ENCODE results near the gene PSMB7. TPM values are rescaled to one million over a fixed set of nuclear protein-coding genes. Genes with fewer than 3 reads are reported as not detected.
A peak's percentile ranks its signal among the peaks of the same experiment; 100 is the strongest.

PSMB7 gene
- total and polyA plus RNA-seq, 11 donors = 149 to 281 (median 176) TPM

DNA sequence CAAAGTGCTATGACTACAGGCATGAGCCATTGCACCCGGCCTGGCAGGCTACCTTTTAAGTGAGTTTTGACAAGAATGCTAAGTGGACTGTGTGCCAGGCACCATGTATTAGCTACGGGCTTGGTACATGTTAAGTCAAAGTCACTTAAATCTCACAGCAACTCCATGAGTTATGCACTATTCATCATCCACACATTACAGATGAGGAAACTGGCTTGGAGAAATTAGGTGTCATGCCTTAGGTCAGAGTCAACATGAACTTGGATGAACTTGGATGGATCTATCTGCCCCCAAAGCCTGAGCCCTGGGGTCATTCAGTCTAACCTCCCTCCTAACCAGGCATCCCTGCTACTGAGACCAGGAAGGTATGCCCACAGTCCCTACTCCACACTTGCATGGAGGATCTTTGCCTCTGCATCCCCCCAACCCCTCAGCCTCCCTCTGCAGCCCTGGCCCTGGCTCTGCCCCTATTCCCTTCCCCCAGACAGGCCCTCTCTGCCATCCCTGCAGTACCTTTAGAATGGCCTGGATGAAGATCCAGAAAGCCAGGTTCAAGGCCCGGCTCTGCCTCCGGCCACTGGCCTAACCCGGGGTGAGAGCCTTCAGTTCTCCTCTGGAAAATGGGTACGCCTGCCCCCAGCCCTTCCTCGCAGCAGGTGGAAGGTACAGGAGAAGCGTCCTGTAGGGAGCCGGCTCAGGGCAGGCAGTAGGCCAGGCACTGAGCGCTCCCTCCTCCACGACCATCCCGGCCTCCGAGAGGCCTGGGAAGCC is 34.3 kb upstream of the PSMB7 start:
- ATAC-seq = no peak
- H3K36me3 ChIP-seq = no peaks in the 10 kb centered on the region
- H3K27ac ChIP-seq = no peak overlapping the region
- H3K27me3 ChIP-seq = peaks cover 6 to 55% (median 35%) of the 10 kb centered on the region in 9 donors
- DNase-seq = no peak
- TF ChIP-seq, protein P1, sequence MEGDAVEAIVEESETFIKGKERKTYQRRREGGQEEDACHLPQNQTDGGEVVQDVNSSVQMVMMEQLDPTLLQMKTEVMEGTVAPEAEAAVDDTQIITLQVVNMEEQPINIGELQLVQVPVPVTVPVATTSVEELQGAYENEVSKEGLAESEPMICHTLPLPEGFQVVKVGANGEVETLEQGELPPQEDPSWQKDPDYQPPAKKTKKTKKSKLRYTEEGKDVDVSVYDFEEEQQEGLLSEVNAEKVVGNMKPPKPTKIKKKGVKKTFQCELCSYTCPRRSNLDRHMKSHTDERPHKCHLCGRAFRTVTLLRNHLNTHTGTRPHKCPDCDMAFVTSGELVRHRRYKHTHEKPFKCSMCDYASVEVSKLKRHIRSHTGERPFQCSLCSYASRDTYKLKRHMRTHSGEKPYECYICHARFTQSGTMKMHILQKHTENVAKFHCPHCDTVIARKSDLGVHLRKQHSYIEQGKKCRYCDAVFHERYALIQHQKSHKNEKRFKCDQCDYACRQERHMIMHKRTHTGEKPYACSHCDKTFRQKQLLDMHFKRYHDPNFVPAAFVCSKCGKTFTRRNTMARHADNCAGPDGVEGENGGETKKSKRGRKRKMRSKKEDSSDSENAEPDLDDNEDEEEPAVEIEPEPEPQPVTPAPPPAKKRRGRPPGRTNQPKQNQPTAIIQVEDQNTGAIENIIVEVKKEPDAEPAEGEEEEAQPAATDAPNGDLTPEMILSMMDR (IDR thresholded peaks at IDR 0.05) = no peak
- TF ChIP-seq POLR2A (IDR thresholded peaks at IDR 0.05) = no peak
- whole genome bisulfite sequencing, 4 donors = 82 to 85% (median 82%) methylated on average over 13 of the region's 13 CpGs
- no peaks in the 10 kb centered on the region for H3K9me3 ChIP-seq
- intact Hi-C loops (cut with DNase I) = no loop called here
- H3K4me1 ChIP-seq = peaks cover 0 to 28% (median 4%) of the 10 kb centered on the region in 12 donors
- no peak overlapping the region for H3K4me3 ChIP-seq

DNA sequence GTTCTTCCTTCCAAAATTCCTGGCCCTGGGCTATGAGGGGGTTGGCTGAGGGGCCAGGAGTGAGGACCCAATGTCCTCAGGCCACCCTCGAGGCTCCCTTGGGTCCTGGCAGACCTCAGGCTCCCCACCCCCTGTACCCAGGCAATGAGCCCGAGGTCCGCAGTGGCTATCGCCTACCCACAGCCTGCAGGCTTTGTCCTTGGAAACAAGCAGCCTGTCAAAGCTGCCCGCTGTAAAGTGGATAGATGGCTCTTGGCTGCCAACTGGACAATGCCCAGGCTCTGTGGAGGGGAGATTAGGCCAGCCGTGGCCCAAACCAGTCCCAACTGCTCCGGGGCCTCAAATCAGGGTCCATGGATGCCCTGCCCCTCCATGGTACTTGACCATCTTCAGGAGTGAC is 32.8 kb upstream of the PSMB7 start:
- WGBS, 4 donors = 35 to 57% (median 47%) methylated on average over 6 to 7 of the region's 7 CpGs
- no peaks in the 10 kb centered on the region for H3K36me3 ChIP-seq
- TF ChIP-seq POLR2A (IDR thresholded peaks at IDR 0.05) = no peak
- TF ChIP-seq, protein P1 (IDR thresholded peaks at IDR 0.05) = no peak
- H3K4me1 ChIP-seq = peaks cover 0 to 22% (median 4%) of the 10 kb centered on the region in 12 donors
- ATAC-seq (peak; percentile 97 to 99 (median 98)), DNase-seq (peak; percentile 72 to 88 (median 79))
- H3K9me3 ChIP-seq = no peaks in the 10 kb centered on the region
- peaks cover 6 to 44% (median 23%) of the 10 kb centered on the region in 9 donors for H3K27me3 ChIP-seq
- intact Hi-C loops (cut with DNase I) = no loop called here
- H3K27ac ChIP-seq = peak overlapping the region in 6 of 12 donors; percentile 14 to 65 (median 57)
- no peak overlapping the region for H3K4me3 ChIP-seq

DNA sequence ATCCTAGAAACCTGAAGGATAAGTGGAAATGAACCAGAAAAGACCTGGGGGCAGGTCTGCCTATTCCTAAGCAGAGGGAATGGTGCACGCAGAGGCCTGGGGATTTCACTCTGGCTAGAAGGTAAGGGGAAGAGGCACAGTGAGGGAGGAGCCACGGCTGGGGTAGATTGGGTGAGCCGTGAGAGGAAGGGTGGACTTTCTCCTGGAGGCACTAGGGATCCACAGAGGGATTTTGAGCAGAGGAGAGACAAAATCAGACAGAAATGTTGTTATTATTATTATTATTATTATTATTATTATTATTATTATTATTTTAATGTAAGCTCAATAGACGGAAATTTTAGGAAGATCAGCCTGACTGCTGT is 32.0 kb upstream of the PSMB7 start:
- DNase-seq (no peak), ATAC-seq (no peak)
- intact Hi-C loops (cut with DNase I) = no loop called here
- no peak overlapping the region for H3K27ac ChIP-seq
- H3K4me1 ChIP-seq = peaks cover 0 to 20% (median 4%) of the 10 kb centered on the region in 12 donors
- H3K4me3 ChIP-seq = no peak overlapping the region
- H3K36me3 ChIP-seq = no peaks in the 10 kb centered on the region
- 54 to 74% (median 62%) methylated on average over 4 of the region's 4 CpGs for WGBS, 4 donors
- no peak for TF ChIP-seq POLR2A (IDR thresholded peaks at IDR 0.05)
- TF ChIP-seq, protein P1 (IDR thresholded peaks at IDR 0.05) = no peak
- H3K9me3 ChIP-seq = no peaks in the 10 kb centered on the region
- peaks cover 0 to 37% (median 17%) of the 10 kb centered on the region in 9 donors for H3K27me3 ChIP-seq

DNA sequence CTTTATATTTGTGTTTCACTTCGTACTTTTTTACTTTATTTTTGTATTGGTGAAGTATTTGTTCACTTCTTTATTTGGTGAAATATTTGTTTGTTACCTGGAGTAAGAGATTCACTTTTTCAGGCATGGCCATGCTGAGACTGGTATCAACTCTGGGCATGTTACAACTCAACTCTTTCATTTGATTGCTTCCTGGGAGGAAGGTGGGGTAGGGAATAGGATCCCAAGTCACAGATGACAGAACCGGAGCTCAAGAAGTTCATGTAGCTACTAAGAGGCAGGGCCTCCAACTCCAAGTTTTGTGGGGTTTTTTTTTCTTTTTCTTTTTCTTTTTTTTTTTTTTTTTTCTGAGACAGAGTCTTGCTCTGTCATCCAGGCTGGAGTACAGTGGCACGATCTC is 28.9 kb upstream of the PSMB7 start:
- ATAC-seq = no peak
- Histone ChIP-seq H3K27ac (no peak overlapping the region), H3K27me3 (peaks cover 0 to 13% (median 0%) of the 10 kb centered on the region in 9 donors), H3K36me3 (no peaks in the 10 kb centered on the region), H3K4me3 (no peak overlapping the region), H3K4me1 (peaks cover 0 to 14% (median 0%) of the 10 kb centered on the region in 12 donors), H3K9me3 (peaks cover 0 to 3% (median 0%) of the 10 kb centered on the region in 12 donors)
- no peak for DNase-seq
- intact Hi-C loops (cut with DNase I) = no loop called here
- TF ChIP-seq POLR2A (IDR thresholded peaks at IDR 0.05) = no peak
- TF ChIP-seq, protein P1 (IDR thresholded peaks at IDR 0.05) = no peak
- 75 to 91% (median 82%) methylated on average over 3 of the region's 3 CpGs for WGBS, 4 donors

Measured in heart left ventricle (tissue), 16 donors.